SU-DHL-6 (cell line): ENCODE results near the gene TRIM27.

Experiments
- H2AFZ ChIP-seq: fragments of 200-600 bp; sonication (generic); 2 replicates; pipeline ENCODE4 v1.6.1; 2014; ENCODE audit warnings: low read depth, mild to moderate bottlenecking, moderate library complexity, mixed read lengths, antibody characterized with exemption, low read length; ENCODE audit not compliant: severe bottlenecking
- H3F3A ChIP-seq: fragments of 200-600 bp; shearing (Covaris generic); 2 replicates; pipeline ENCODE4 v1.6.0; 2016; ENCODE audit warnings: antibody characterized with exemption, mild to moderate bottlenecking; ENCODE audit not compliant: insufficient read depth
- H3K27ac ChIP-seq: fragments of 200-600 bp; sonication (generic); 2 replicates; pipeline ENCODE4 v1.5.1; 2016; ENCODE audit warnings: low read depth, mild to moderate bottlenecking, low read length, moderate library complexity, mixed read lengths
- H3K27me3 ChIP-seq: fragments of 200-600 bp; sonication (generic), shearing (Covaris generic); 2 replicates; pipeline ENCODE4 v1.6.0; 2014; ENCODE audit warnings: mild to moderate bottlenecking, low read length
- H3K36me3 ChIP-seq: fragments of 200-600 bp; sonication (generic); 2 replicates; pipeline ENCODE4 v1.6.1; 2014; ENCODE audit warnings: mild to moderate bottlenecking, low read length, mixed read lengths
- H3K4me2 ChIP-seq: fragments of 300-600, 200-600 bp; shearing (Covaris generic), sonication (generic); 2 replicates; pipeline ENCODE4 v1.6.0; 2014; ENCODE audit warnings: low read length, low read depth, mild to moderate bottlenecking; ENCODE audit not compliant: poor library complexity, severe bottlenecking
- H3K4me3 ChIP-seq: fragments of 200-600 bp; sonication (generic); 2 replicates; pipeline ENCODE4 v1.5.1; 2014; ENCODE audit warnings: antibody characterized with exemption, low read length, mild to moderate bottlenecking, mixed read lengths; ENCODE audit not compliant: insufficient read depth, poor library complexity, severe bottlenecking
- H3K79me2 ChIP-seq: fragments of 200-600 bp; sonication (generic); 2 replicates; pipeline ENCODE4 v1.6.1; 2014; ENCODE audit warnings: mild to moderate bottlenecking, low read length, moderate library complexity; ENCODE audit not compliant: insufficient read depth
- H3K9ac ChIP-seq: fragments of 200-600 bp; sonication (generic); 2 replicates; pipeline ENCODE4 v1.7.0; 2014; ENCODE audit warnings: mild to moderate bottlenecking, low read length
- H3K9me2 ChIP-seq: fragments of 200-600 bp; sonication (generic); replicated peaks from 2 replicates; pipeline ENCODE4 v1.6.1; 2014; ENCODE audit warnings: low read length; ENCODE audit not compliant: insufficient read depth
- H3K9me3 ChIP-seq: fragments of 200-600 bp; sonication (generic); 2 replicates; pipeline ENCODE4 v1.6.1; 2014; ENCODE audit warnings: low read length, mixed read lengths; ENCODE audit not compliant: insufficient read depth
- H4K20me1 ChIP-seq: fragments of 200-600 bp; sonication (generic); 2 replicates; pipeline ENCODE4 v1.6.1; 2014; ENCODE audit warnings: low read depth, mild to moderate bottlenecking, antibody characterized with exemption, low read length, moderate library complexity, mixed read lengths
- EZH2phosphoT487 ChIP-seq: fragments of 200-600 bp; sonication (generic), shearing (Covaris generic); conservative IDR thresholded peaks from 2 replicates; pipeline ENCODE4 v1.6.1; 2018; ENCODE audit warnings: mild to moderate bottlenecking, antibody characterized with exemption, low read length, moderate library complexity, mixed read lengths
- TF ChIP-seq, protein P1 (sequence below): fragments of 200-600 bp; sonication (generic); IDR thresholded peaks from one replicate; pipeline ENCODE4 v1.5.1; 2017; ENCODE audit warnings: antibody characterized with exemption, mild to moderate bottlenecking, low read length, moderate library complexity; ENCODE audit not compliant: insufficient read depth, poor library complexity, severe bottlenecking

TRIM27 gene

DNA sequence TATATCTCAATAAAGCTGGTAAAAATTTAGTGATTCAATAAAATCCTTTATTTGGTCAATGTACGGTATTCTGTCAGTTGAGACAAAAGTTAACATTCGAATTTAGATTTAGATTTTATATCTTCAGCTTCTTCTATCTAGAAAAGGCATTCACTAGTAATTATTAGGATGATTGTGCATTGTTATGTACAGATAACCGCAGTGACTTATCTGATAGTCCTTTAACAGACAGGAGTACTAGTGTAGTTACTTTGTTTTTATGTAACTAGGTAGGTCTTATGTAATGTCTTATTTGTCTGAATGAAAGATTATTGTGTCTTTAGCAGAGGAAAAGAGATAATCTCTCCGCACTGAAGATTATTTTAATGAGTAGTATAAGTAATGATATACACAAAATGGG is 31.3 kb downstream of the TRIM27 start:
- TF ChIP-seq EZH2phosphoT487 = no peak
- TF ChIP-seq, protein P1, sequence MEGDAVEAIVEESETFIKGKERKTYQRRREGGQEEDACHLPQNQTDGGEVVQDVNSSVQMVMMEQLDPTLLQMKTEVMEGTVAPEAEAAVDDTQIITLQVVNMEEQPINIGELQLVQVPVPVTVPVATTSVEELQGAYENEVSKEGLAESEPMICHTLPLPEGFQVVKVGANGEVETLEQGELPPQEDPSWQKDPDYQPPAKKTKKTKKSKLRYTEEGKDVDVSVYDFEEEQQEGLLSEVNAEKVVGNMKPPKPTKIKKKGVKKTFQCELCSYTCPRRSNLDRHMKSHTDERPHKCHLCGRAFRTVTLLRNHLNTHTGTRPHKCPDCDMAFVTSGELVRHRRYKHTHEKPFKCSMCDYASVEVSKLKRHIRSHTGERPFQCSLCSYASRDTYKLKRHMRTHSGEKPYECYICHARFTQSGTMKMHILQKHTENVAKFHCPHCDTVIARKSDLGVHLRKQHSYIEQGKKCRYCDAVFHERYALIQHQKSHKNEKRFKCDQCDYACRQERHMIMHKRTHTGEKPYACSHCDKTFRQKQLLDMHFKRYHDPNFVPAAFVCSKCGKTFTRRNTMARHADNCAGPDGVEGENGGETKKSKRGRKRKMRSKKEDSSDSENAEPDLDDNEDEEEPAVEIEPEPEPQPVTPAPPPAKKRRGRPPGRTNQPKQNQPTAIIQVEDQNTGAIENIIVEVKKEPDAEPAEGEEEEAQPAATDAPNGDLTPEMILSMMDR = no peak
- H3K27ac ChIP-seq = no peak overlapping the region
- no peaks in the 10 kb centered on the region for H3K79me2 ChIP-seq
- no peaks in the 10 kb centered on the region for H3K27me3 ChIP-seq
- H3K9ac ChIP-seq = no peak overlapping the region
- H3K4me2 ChIP-seq = no peak overlapping the region
- H3K9me2 ChIP-seq = no peaks in the 10 kb centered on the region
- peaks cover 25% of the 10 kb centered on the region for H3F3A ChIP-seq
- H2AFZ ChIP-seq = no peak overlapping the region
- H3K9me3 ChIP-seq = no peaks in the 10 kb centered on the region
- no peak overlapping the region for H3K4me3 ChIP-seq
- no peaks in the 10 kb centered on the region for H4K20me1 ChIP-seq
- H3K36me3 ChIP-seq = no peaks in the 10 kb centered on the region

DNA sequence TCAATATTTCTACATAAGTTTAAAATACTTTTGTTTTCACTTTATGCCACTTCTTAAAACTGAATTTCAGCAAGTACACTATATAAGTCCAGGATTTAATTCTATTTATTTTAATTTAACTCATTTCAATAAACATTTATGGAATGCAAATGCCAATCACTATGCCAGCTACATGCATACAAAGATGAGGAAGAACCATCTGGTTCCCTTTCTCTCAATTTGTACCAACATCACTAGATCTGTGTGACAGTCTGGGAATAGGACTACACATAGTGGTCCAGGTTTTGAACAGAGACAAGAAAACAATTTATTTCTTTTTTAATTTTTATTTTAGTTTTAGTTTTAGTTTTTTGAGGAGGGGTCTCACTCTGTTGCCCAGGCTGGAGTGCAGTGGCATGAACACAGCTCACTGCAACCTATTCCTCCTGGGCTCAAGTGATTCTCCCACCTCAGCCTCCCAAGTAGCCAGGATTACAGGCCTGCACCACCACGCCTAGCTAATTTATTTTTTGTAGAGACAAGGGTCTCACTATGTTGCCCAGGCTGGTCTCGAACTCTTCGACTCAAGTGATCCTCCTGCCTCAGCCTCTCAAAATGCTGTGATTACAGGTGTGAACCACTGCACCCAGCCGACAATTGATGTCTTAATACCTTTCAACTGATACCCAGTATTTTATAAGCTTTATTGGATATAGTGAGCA is 35.8 kb downstream of the TRIM27 start:
- H3K9ac ChIP-seq = no peak overlapping the region
- no peaks in the 10 kb centered on the region for H3K9me3 ChIP-seq
- no peaks in the 10 kb centered on the region for H3K79me2 ChIP-seq
- no peak overlapping the region for H3K4me3 ChIP-seq
- no peak overlapping the region for H2AFZ ChIP-seq
- no peaks in the 10 kb centered on the region for H3F3A ChIP-seq
- no peaks in the 10 kb centered on the region for H3K27me3 ChIP-seq
- H3K27ac ChIP-seq = no peak overlapping the region
- no peaks in the 10 kb centered on the region for H4K20me1 ChIP-seq
- H3K9me2 ChIP-seq = no peaks in the 10 kb centered on the region
- no peaks in the 10 kb centered on the region for H3K36me3 ChIP-seq
- TF ChIP-seq, protein P1 = no peak
- TF ChIP-seq EZH2phosphoT487 = no peak
- no peak overlapping the region for H3K4me2 ChIP-seq

DNA sequence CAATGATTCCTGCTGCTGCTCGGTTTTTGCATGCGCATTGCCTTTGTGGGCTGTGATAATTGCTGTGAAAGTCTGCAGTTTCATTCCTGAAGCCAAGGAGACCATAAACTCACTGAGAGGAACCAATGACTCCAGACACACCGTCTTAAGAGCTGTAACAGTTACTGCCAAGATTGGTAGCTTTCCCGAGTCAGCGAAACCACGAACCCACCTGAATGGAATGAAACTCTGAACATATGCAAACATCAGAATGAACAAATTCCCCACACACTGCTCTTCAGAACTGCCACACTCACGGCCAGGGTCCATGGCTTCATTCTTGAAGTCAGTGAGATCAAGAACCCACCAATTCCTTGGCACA is 37.7 kb downstream of the TRIM27 start:
- H3K4me2 ChIP-seq = no peak overlapping the region
- H3K27ac ChIP-seq = no peak overlapping the region
- H3K27me3 ChIP-seq = no peaks in the 10 kb centered on the region
- H2AFZ ChIP-seq = no peak overlapping the region
- no peaks in the 10 kb centered on the region for H3K9me3 ChIP-seq
- H3F3A ChIP-seq = no peaks in the 10 kb centered on the region
- H3K4me3 ChIP-seq = no peak overlapping the region
- H4K20me1 ChIP-seq = no peaks in the 10 kb centered on the region
- no peaks in the 10 kb centered on the region for H3K9me2 ChIP-seq
- no peak overlapping the region for H3K9ac ChIP-seq
- TF ChIP-seq, protein P1 = no peak
- no peak for TF ChIP-seq EZH2phosphoT487
- H3K36me3 ChIP-seq = no peaks in the 10 kb centered on the region
- no peaks in the 10 kb centered on the region for H3K79me2 ChIP-seq
